SU-DHL-6 (cell line): ENCODE results near the gene ARL9.

ENCODE experiments used
- H2AFZ ChIP-seq: fragments of 200-600 bp; sonication (generic); 2 replicates; pipeline ENCODE4 v1.6.1; 2014; ENCODE audit warnings: low read depth, mild to moderate bottlenecking, moderate library complexity, mixed read lengths, antibody characterized with exemption, low read length; ENCODE audit not compliant: severe bottlenecking
- H3F3A ChIP-seq: fragments of 200-600 bp; shearing (Covaris generic); 2 replicates; pipeline ENCODE4 v1.6.0; 2016; ENCODE audit warnings: antibody characterized with exemption, mild to moderate bottlenecking; ENCODE audit not compliant: insufficient read depth
- H3K27ac ChIP-seq: fragments of 200-600 bp; sonication (generic); 2 replicates; pipeline ENCODE4 v1.5.1; 2016; ENCODE audit warnings: low read depth, mild to moderate bottlenecking, low read length, moderate library complexity, mixed read lengths
- H3K27me3 ChIP-seq: fragments of 200-600 bp; sonication (generic), shearing (Covaris generic); 2 replicates; pipeline ENCODE4 v1.6.0; 2014; ENCODE audit warnings: mild to moderate bottlenecking, low read length
- H3K36me3 ChIP-seq: fragments of 200-600 bp; sonication (generic); 2 replicates; pipeline ENCODE4 v1.6.1; 2014; ENCODE audit warnings: mild to moderate bottlenecking, low read length, mixed read lengths
- H3K4me2 ChIP-seq: fragments of 300-600, 200-600 bp; shearing (Covaris generic), sonication (generic); 2 replicates; pipeline ENCODE4 v1.6.0; 2014; ENCODE audit warnings: low read length, low read depth, mild to moderate bottlenecking; ENCODE audit not compliant: poor library complexity, severe bottlenecking
- H3K4me3 ChIP-seq: fragments of 200-600 bp; sonication (generic); 2 replicates; pipeline ENCODE4 v1.5.1; 2014; ENCODE audit warnings: antibody characterized with exemption, low read length, mild to moderate bottlenecking, mixed read lengths; ENCODE audit not compliant: insufficient read depth, poor library complexity, severe bottlenecking
- H3K79me2 ChIP-seq: fragments of 200-600 bp; sonication (generic); 2 replicates; pipeline ENCODE4 v1.6.1; 2014; ENCODE audit warnings: mild to moderate bottlenecking, low read length, moderate library complexity; ENCODE audit not compliant: insufficient read depth
- H3K9ac ChIP-seq: fragments of 200-600 bp; sonication (generic); 2 replicates; pipeline ENCODE4 v1.7.0; 2014; ENCODE audit warnings: mild to moderate bottlenecking, low read length
- H3K9me2 ChIP-seq: fragments of 200-600 bp; sonication (generic); replicated peaks from 2 replicates; pipeline ENCODE4 v1.6.1; 2014; ENCODE audit warnings: low read length; ENCODE audit not compliant: insufficient read depth
- H3K9me3 ChIP-seq: fragments of 200-600 bp; sonication (generic); 2 replicates; pipeline ENCODE4 v1.6.1; 2014; ENCODE audit warnings: low read length, mixed read lengths; ENCODE audit not compliant: insufficient read depth
- H4K20me1 ChIP-seq: fragments of 200-600 bp; sonication (generic); 2 replicates; pipeline ENCODE4 v1.6.1; 2014; ENCODE audit warnings: low read depth, mild to moderate bottlenecking, antibody characterized with exemption, low read length, moderate library complexity, mixed read lengths
- EZH2phosphoT487 ChIP-seq: fragments of 200-600 bp; sonication (generic), shearing (Covaris generic); conservative IDR thresholded peaks from 2 replicates; pipeline ENCODE4 v1.6.1; 2018; ENCODE audit warnings: mild to moderate bottlenecking, antibody characterized with exemption, low read length, moderate library complexity, mixed read lengths
- TF ChIP-seq, protein P1 (sequence below): fragments of 200-600 bp; sonication (generic); IDR thresholded peaks from one replicate; pipeline ENCODE4 v1.5.1; 2017; ENCODE audit warnings: antibody characterized with exemption, mild to moderate bottlenecking, low read length, moderate library complexity; ENCODE audit not compliant: insufficient read depth, poor library complexity, severe bottlenecking

ARL9 gene

DNA sequence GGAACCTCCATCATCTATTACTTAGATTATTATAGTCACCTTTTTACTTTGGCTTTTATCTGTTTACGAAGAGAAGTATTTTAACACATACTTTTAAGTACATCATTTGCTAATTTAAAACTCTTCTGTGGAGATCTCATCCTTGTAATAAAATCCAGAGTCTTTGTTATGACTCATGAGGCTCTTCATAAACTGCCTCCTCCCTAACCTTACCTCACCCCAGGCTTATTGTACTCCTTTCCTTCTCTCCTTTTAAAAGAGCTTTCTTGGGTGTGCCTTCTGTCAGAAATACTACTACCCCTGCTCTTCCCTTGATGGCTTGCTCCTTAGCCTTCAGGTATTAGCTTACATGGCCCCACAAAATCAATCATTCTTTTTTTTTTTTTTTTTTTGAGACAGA, 6.6 kb downstream of the ARL9 start:
- Histone ChIP-seq H3K36me3 (no peaks in the 10 kb centered on the region), H2AFZ (no peak overlapping the region), H3K79me2 (no peaks in the 10 kb centered on the region), H3F3A (no peaks in the 10 kb centered on the region), H4K20me1 (no peaks in the 10 kb centered on the region), H3K4me2 (no peak overlapping the region), H3K27ac (no peak overlapping the region), H3K27me3 (no peaks in the 10 kb centered on the region), H3K9me3 (no peaks in the 10 kb centered on the region), H3K9ac (no peak overlapping the region), H3K4me3 (no peak overlapping the region), H3K9me2 (no peaks in the 10 kb centered on the region)
- TF ChIP-seq, protein P1, sequence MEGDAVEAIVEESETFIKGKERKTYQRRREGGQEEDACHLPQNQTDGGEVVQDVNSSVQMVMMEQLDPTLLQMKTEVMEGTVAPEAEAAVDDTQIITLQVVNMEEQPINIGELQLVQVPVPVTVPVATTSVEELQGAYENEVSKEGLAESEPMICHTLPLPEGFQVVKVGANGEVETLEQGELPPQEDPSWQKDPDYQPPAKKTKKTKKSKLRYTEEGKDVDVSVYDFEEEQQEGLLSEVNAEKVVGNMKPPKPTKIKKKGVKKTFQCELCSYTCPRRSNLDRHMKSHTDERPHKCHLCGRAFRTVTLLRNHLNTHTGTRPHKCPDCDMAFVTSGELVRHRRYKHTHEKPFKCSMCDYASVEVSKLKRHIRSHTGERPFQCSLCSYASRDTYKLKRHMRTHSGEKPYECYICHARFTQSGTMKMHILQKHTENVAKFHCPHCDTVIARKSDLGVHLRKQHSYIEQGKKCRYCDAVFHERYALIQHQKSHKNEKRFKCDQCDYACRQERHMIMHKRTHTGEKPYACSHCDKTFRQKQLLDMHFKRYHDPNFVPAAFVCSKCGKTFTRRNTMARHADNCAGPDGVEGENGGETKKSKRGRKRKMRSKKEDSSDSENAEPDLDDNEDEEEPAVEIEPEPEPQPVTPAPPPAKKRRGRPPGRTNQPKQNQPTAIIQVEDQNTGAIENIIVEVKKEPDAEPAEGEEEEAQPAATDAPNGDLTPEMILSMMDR = no peak
- TF ChIP-seq EZH2phosphoT487 = no peak

DNA sequence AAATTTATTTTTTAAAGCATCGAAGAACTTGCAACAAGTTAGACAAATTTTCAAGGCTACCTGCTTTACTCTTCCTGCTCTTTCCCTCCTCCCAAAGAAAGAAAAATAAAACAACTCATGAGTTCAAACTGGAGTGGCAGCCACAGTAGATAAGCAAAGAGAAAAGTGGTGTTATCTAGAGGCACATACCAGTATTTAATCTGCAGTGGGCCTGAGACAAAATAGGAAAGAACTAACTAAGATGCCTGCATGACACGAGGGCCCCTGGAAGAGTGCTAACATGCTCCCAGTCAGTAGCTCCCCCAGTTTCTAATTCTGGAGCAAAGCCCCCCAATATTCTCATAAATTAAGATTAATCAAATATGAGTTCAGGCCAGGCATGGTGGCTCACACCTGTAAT, 7.9 kb downstream of the ARL9 start:
- H3K27ac ChIP-seq = no peak overlapping the region
- no peak overlapping the region for H3K4me3 ChIP-seq
- H3K9me3 ChIP-seq = no peaks in the 10 kb centered on the region
- no peaks in the 10 kb centered on the region for H4K20me1 ChIP-seq
- H3K27me3 ChIP-seq = no peaks in the 10 kb centered on the region
- H3K79me2 ChIP-seq = no peaks in the 10 kb centered on the region
- H3K4me2 ChIP-seq = no peak overlapping the region
- no peaks in the 10 kb centered on the region for H3K9me2 ChIP-seq
- H3K36me3 ChIP-seq = no peaks in the 10 kb centered on the region
- TF ChIP-seq, protein P1 = no peak
- no peak for TF ChIP-seq EZH2phosphoT487
- H2AFZ ChIP-seq = no peak overlapping the region
- no peak overlapping the region for H3K9ac ChIP-seq
- H3F3A ChIP-seq = no peaks in the 10 kb centered on the region

DNA sequence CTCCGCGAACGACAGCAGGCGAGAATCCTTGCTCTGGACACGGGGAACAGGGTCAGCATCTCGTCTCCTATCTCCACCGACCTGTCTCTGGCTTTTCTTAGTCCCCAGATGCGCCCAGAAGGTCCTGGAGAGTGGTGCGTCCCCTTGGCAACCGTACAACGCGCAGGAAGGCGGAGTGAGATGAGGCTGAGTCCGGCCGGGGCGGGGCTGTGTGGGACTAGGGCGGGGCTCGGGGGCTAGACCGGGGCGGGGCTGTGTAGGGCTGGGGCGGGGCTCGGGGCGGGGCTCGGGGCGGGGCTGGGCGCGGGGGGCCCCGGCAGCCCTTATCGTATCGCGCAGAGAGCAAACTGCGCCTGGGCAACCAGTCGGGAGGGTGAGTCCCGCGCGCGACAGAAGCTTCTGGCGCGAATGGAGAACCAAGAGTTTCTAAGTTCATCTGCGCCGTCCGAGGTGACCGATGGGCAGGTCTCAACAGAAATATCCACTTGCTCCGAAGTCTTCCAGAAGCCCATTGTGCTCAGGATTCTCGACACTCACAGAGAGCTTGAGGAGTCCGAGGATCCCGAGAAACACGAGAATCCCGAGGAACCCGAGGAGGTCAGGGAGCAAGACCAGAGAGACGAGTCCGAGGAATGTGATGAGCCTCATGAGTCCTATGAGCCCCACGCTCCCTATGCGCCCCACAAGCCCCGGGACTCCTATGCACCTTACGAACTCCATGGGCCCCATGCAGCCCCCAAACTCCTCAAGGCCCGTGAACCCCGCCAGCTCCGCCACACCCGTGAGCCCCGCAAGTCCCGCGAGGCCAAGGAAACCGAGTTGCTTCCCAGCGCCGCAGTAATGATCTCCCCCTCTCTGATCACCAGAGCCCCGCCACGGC, 24.9 kb downstream of the ARL9 start:
- Histone ChIP-seq H3K9ac (peak overlapping the region; percentile 54), H2AFZ (peak overlapping the region; percentile 76), H3K27me3 (no peaks in the 10 kb centered on the region), H3K36me3 (no peaks in the 10 kb centered on the region), H3K9me2 (no peaks in the 10 kb centered on the region), H3K9me3 (no peaks in the 10 kb centered on the region), H4K20me1 (no peaks in the 10 kb centered on the region), H3F3A (no peaks in the 10 kb centered on the region), H3K79me2 (no peaks in the 10 kb centered on the region), H3K4me2 (peak overlapping the region; percentile 77), H3K4me3 (peak overlapping the region; percentile 57), H3K27ac (no peak overlapping the region)
- TF ChIP-seq, protein P1 = no peak
- no peak for TF ChIP-seq EZH2phosphoT487
